Mammary epithelial cell (primary cell): ENCODE results near the gene PCCB.

Experiments used
- CTCF ChIP-seq, 2 donors: IDR thresholded peaks in 1 of 2; conservative IDR thresholded peaks in 1 of 2; 2 replicates each; pipeline ENCODE4 v1.5.1; 2011 to 2012; ENCODE audit warnings: inconsistent platforms in 2 of 2, low read length in 2 of 2, mild to moderate bottlenecking in 2 of 2, control low read depth in 1 of 2, low read depth in 1 of 2; ENCODE audit not compliant: insufficient read depth in 1 of 2; ENCODE audit errors: extremely low read depth in 1 of 2
- EZH2 ChIP-seq: IDR thresholded peaks from 2 replicates; pipeline ENCODE4 v1.6.1; 2012; ENCODE audit warnings: low read length, inconsistent platforms, borderline replicate concordance

- TF ChIP-seq CTCF (conservative IDR thresholded peaks at IDR 0.05 in 1 of 2, IDR thresholded peaks at IDR 0.05 in 1 of 2; ENCODE audit: extremely low read depth in 1 of 2, insufficient read depth in 1 of 2, low read depth in 1 of 2, low read length in 2 of 2) (no peak), EZH2 (no peak)
Measured at GRCh38 chr3:136235545-136235944, 14.6 kb upstream of the PCCB start.
